Activated CD4-positive, alpha-beta T cell treated with anti-CD3 and anti-CD28 coated beads for 36 hours (primary cell): ENCODE measurements around the gene USP34. TPM values are rescaled to one million over a fixed set of nuclear protein-coding genes. Genes with fewer than 3 reads are reported as not detected.
"Not testable (repeated sequence)": the region's sequence is repeated elsewhere in the genome, so short reads cannot be mapped to it uniquely, and the experiment has no call there.

Source experiments
- ATAC-seq: fragments of 200-7000 bp; cut with Tn5 transposase; one replicate; pipeline ENCODE4 v1.10.0; 2021; ENCODE audit warnings: mild to moderate bottlenecking, moderate library complexity
- CTCF ChIA-PET: fragments of 350-600 bp; sonication (Branson Sonifier 250); formaldehyde crosslinking; loops from one replicate; lab custom pipeline; 2021; ENCODE audit warnings: antibody characterized with exemption; lab: Charles Lee
- POLR2A ChIA-PET: fragments of 350-600 bp; sonication (Branson Sonifier 250); formaldehyde crosslinking; loops from one replicate; lab custom pipeline; 2021; ENCODE audit warnings: antibody characterized with exemption, inconsistent platforms; lab: Charles Lee
- DNase-seq: peaks from one replicate; pipeline ENCODE4 v3.0.0-alpha.2; 2020
- H3K27ac Mint-ChIP-seq: one replicate; pipeline ENCODE4 v1.8.0; 2021; ENCODE audit warnings: mixed read lengths
- H3K27me3 Mint-ChIP-seq: one replicate; pipeline ENCODE4 v1.8.0; 2021; ENCODE audit warnings: mixed read lengths
- H3K36me3 Mint-ChIP-seq: one replicate; pipeline ENCODE4 v1.8.0; 2021; ENCODE audit warnings: low read depth, mixed read lengths
- H3K4me1 Mint-ChIP-seq: one replicate; pipeline ENCODE4 v1.8.0; 2021; ENCODE audit warnings: mixed read lengths
- H3K4me3 Mint-ChIP-seq: one replicate; pipeline ENCODE4 v1.8.0; 2021; ENCODE audit warnings: mild to moderate bottlenecking, moderate library complexity, mixed read lengths
- H3K9me3 Mint-ChIP-seq: one replicate; pipeline ENCODE4 v1.8.0; 2021; ENCODE audit warnings: low read depth, mixed read lengths
- intact Hi-C, 2 experiments: fragments of 100-400 bp; cut with DNase I in 1 of 2; cut with micrococcal nuclease in 1 of 2; formaldehyde crosslinking; loops; one replicate each; pipeline versions ENCODE4 v1.14.2 to v1.15.1; 2022 to 2024; cut with DNase I, micrococcal nuclease
- total RNA-seq, 2 experiments: library from RNA; stranded (reverse); gene quantifications; one replicate each; pipeline ENCODE4 v1.2.3, GENCODE V29; 2021

Gene USP34
- total RNA-seq, 2 experiments from 2014 or later: 63.7 to 67.6 TPM

- H3K36me3 Mint-ChIP-seq: peaks cover 17% of the 10 kb centered on the region
- no peak overlapping the region for H3K27ac Mint-ChIP-seq
- intact Hi-C loops: no loop called here
- H3K4me3 Mint-ChIP-seq: no peak overlapping the region
- H3K9me3 Mint-ChIP-seq: no peaks in the 10 kb centered on the region
- ChIA-PET CTCF (interaction anchor here (1.1 to 1.9 kb wide), 3 partner anchors 34 to 58 kb away, joined by 3 to 12 read pairs (median 3); no protein-coding TSS in a partner anchor), POLR2A (interaction anchor here (0.6 kb wide), 1 partner anchor 52 kb away, joined by 3 read pairs; no protein-coding TSS in a partner anchor)
- DNase-seq (no peak), ATAC-seq (no peak)
- peaks cover 72% of the 10 kb centered on the region for H3K4me1 Mint-ChIP-seq
- no peaks in the 10 kb centered on the region for H3K27me3 Mint-ChIP-seq
These were observed 10.7 kb downstream of the USP34 start for GRCh38 chr2:61460163-61460562.

DNA sequence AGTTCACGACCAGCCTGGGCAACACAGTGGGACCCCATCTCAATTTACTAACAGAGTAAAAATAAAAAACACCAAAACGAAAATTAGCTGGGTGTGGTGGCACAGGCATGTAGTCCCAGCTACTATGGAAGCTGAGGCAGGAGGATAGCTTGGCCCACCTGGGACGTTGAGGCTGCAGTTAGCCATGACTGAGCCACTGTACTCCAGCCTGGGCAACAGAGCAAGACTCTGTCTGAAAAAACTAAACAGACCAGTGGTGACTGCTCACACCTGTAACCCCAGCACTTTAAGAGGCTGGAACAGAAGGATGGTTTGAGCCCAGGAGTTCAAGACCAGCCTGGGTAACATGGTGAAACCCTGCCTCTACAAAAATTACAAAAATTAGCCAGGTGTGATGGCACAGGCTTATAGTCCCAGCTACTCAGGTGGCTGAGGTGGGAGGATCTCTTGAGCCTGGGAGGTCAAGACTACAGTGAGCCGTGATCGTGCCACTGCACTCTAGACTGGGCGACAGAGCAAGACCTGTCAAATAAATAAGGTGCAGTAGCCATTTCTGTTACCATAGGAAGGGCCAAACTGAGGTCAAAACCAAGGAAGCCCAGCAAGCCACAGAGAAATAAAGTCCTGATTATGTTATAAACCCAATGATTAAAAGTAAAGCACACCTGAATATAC is 14.0 kb downstream of the USP34 start:
- Mint-ChIP-seq H3K4me1 (peaks cover 60% of the 10 kb centered on the region), H3K27me3 (no peaks in the 10 kb centered on the region), H3K4me3 (no peak overlapping the region), H3K9me3 (no peaks in the 10 kb centered on the region), H3K36me3 (peaks cover 25% of the 10 kb centered on the region), H3K27ac (no peak overlapping the region)
- ChIA-PET CTCF (interaction anchor here (0.6 to 1.5 kb wide), 2 partner anchors 31 to 65 kb away, joined by 4 to 5 read pairs; no protein-coding TSS in a partner anchor), POLR2A (interaction anchor here (0.7 to 1.1 kb wide), 2 partner anchors 10 to 49 kb away, joined by 3 to 5 read pairs; no protein-coding TSS in a partner anchor)
- ATAC-seq (no peak), DNase-seq (no peak)
- intact Hi-C loops: no loop called here

DNA sequence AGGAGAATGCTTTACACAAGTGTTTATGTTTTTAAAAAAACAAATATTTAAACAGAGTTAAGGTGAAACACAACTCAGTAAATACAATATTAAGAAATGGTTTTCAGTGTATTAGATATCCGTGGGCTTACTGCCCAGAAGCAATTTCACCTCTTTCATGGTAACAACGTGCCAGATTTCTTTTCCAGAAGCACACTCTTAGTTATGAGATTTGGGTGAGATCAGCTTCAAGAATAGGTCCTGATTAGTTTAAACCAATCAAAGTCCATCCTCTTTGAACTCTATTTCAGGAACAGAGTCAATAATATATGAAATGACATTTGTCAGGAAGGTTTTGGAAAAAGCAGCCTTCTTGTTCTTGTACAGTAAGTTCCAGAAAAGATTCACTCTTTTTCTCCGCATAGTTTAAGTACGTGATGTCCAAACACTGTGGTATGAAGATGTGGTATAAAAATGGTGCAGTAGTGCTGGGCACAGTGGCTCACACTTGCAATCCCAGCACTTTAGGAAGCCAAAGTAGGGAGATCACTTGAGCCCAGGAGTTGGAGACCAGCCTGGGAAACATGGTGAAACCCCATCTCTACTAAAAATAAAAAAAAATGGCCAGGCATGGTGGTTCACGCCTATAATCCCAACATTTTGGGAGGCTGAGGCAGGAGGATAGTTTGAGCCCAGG is 14.7 kb downstream of the USP34 start:
- ChIA-PET POLR2A (interaction anchor here (0.7 to 1.1 kb wide), 2 partner anchors 10 to 29 kb away, joined by 3 read pairs; no protein-coding TSS in a partner anchor), CTCF (interaction anchor here (0.6 kb wide), 2 partner anchors 65 to 292 kb away, joined by 3 to 5 read pairs; no protein-coding TSS in a partner anchor)
- Mint-ChIP-seq H3K27me3 (no peaks in the 10 kb centered on the region), H3K36me3 (peaks cover 28% of the 10 kb centered on the region), H3K4me1 (peaks cover 56% of the 10 kb centered on the region), H3K27ac (peak overlapping the region; percentile 51), H3K9me3 (no peaks in the 10 kb centered on the region), H3K4me3 (no peak overlapping the region)
- intact Hi-C loops: no loop called here
- ATAC-seq (no peak), DNase-seq (no peak)

GRCh38 chr2:61454972-61455371 is 15.9 kb downstream of the USP34 start:
- intact Hi-C loops, H3K27me3 Mint-ChIP-seq, ATAC-seq, POLR2A ChIA-PET, H3K4me3 Mint-ChIP-seq, H3K27ac Mint-ChIP-seq, CTCF ChIA-PET, DNase-seq, H3K9me3 Mint-ChIP-seq: not testable (repeated sequence)
- peaks cover 31% of the 10 kb centered on the region for H3K36me3 Mint-ChIP-seq
- peaks cover 55% of the 10 kb centered on the region for H3K4me1 Mint-ChIP-seq

DNA sequence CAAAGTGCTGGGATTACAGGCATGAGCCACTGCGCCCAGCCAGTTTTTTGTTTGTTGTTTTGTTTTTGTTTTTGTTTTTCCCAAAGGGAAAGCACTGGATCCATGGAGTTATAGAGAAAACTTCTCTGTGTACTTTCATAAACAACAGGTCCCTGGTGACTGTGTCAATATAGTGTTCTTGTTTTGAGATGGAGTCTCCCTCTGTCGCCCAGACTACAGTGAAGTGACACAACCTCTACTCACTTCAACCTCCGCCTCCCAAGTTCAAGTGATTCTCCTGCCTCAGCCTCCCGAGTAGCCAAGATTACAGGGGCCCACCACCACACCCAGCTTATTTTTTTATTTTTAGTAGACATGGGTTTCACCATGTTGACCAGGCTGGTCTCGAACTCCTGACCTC is 16.5 kb downstream of the USP34 start:
- Mint-ChIP-seq H3K36me3 (peaks cover 33% of the 10 kb centered on the region), H3K4me1 (peaks cover 54% of the 10 kb centered on the region), H3K9me3 (no peaks in the 10 kb centered on the region), H3K4me3 (no peak overlapping the region), H3K27ac (peak overlapping the region; percentile 13), H3K27me3 (no peaks in the 10 kb centered on the region)
- DNase-seq (no peak), ATAC-seq (peak; percentile 62)
- ChIA-PET POLR2A (interaction anchor here (0.6 kb wide), 1 partner anchor 8 kb away, joined by 5 read pairs; no protein-coding TSS in a partner anchor), CTCF (interaction anchor here (1.2 kb wide), 1 partner anchor 16 kb away, joined by 5 read pairs; no protein-coding TSS in a partner anchor)
- intact Hi-C loops: no loop called here

- H3K4me1 Mint-ChIP-seq: peaks cover 36% of the 10 kb centered on the region
- no peak for ATAC-seq
- ChIA-PET CTCF (interaction anchor here (0.6 kb wide), 1 partner anchor 275 kb away, joined by 3 read pairs; no protein-coding TSS in a partner anchor), POLR2A (no interaction called here)
- peaks cover 28% of the 10 kb centered on the region for H3K36me3 Mint-ChIP-seq
- no peaks in the 10 kb centered on the region for H3K9me3 Mint-ChIP-seq
- H3K4me3 Mint-ChIP-seq: no peak overlapping the region
- intact Hi-C loops: no loop called here
- no peaks in the 10 kb centered on the region for H3K27me3 Mint-ChIP-seq
- DNase-seq: no peak
- no peak overlapping the region for H3K27ac Mint-ChIP-seq
These were observed 18.5 kb downstream of the USP34 start for GRCh38 chr2:61452392-61452791.

DNA sequence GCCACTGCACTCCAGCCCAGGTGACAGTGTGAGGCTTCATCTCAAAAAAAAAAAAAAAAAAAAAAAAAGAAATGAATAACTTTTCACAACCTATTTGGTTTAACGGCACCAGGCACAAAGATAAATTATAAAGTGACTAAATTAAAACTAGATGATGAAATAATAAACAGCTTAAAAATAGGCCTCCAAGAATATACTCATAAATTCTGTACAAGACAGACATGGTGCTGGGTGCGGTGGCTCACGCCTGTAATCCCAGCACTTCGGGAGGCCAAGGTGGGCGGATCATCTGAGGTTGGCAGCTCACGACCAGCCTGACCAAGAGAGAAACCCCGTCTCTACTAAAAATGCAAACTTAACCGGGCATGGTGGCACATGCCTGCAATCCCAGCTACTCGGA is 19.7 kb downstream of the USP34 start:
- H3K27ac Mint-ChIP-seq: no peak overlapping the region
- ATAC-seq (no peak), DNase-seq (no peak)
- no peaks in the 10 kb centered on the region for H3K27me3 Mint-ChIP-seq
- H3K9me3 Mint-ChIP-seq: no peaks in the 10 kb centered on the region
- ChIA-PET POLR2A (no interaction called here), CTCF (interaction anchor here (0.6 to 1.0 kb wide), 2 partner anchors 15 to 206 kb away, joined by 3 read pairs; no protein-coding TSS in a partner anchor)
- peaks cover 30% of the 10 kb centered on the region for H3K4me1 Mint-ChIP-seq
- intact Hi-C loops: no loop called here
- peaks cover 30% of the 10 kb centered on the region for H3K36me3 Mint-ChIP-seq
- no peak overlapping the region for H3K4me3 Mint-ChIP-seq

DNA sequence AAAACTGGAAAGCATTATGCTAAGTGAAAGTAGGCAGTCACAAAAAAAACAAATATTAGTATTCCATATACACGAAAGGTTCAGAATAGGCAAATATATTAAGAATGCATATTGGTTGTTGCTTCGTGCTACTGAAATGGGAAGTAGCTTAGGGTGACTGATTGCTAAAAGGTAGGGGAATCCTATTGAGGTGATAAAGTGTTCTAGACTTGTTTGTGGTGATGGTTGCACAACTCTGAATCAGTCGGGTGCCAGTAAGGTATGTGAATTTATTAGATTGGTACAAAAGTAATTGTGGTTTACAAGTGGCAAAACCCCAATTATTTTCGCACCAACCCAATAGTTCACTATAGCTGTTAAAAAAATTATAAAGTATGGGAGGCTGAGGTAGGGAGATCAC is 20.7 kb downstream of the USP34 start:
- DNase-seq: no peak
- peaks cover 27% of the 10 kb centered on the region for H3K36me3 Mint-ChIP-seq
- ATAC-seq: peak; percentile 33
- no peak overlapping the region for H3K27ac Mint-ChIP-seq
- H3K27me3 Mint-ChIP-seq: no peaks in the 10 kb centered on the region
- intact Hi-C loops: no loop called here
- ChIA-PET POLR2A (interaction anchor here (0.6 kb wide), 1 partner anchor 294 kb away, joined by 3 read pairs; no protein-coding TSS in a partner anchor), CTCF (interaction anchor here (0.8 kb wide), 1 partner anchor 67 kb away, joined by 5 read pairs; no protein-coding TSS in a partner anchor)
- H3K4me1 Mint-ChIP-seq: peaks cover 26% of the 10 kb centered on the region
- H3K4me3 Mint-ChIP-seq: no peak overlapping the region
- no peaks in the 10 kb centered on the region for H3K9me3 Mint-ChIP-seq

- no peak for ATAC-seq
- no peak for DNase-seq
- peaks cover 36% of the 10 kb centered on the region for H3K36me3 Mint-ChIP-seq
- ChIA-PET CTCF (no interaction called here), POLR2A (no interaction called here)
- no peak overlapping the region for H3K4me3 Mint-ChIP-seq
- intact Hi-C loops: no loop called here
- H3K4me1 Mint-ChIP-seq: peaks cover 34% of the 10 kb centered on the region
- no peak overlapping the region for H3K27ac Mint-ChIP-seq
- no peaks in the 10 kb centered on the region for H3K27me3 Mint-ChIP-seq
- no peaks in the 10 kb centered on the region for H3K9me3 Mint-ChIP-seq
These were observed 22.7 kb downstream of the USP34 start for GRCh38 chr2:61448229-61448628.

DNA sequence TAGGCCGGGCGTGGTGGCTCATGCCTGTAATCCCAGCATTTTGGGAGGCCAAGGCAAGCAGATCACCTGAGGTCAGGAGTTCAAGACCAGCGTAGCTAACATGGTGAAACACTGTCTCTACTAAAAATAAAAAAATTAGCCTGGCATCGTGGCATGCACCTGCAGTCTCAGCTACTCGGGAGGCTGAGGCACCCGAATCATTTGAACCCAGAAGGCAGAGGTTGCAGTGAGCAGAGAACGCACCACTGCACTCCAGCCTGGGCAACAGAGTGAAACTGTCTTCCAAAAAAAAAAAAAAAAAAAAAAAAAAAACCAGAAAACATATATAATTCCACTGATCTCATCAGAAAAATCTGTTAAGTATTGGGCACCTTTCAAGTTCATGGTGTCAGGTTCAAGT is 23.9 kb downstream of the USP34 start:
- H3K4me3 Mint-ChIP-seq, H3K27ac Mint-ChIP-seq, H3K27me3 Mint-ChIP-seq, ATAC-seq, DNase-seq, H3K9me3 Mint-ChIP-seq, intact Hi-C loops: not testable (repeated sequence)
- Mint-ChIP-seq H3K36me3 (peaks cover 33% of the 10 kb centered on the region), H3K4me1 (peaks cover 43% of the 10 kb centered on the region)
- ChIA-PET CTCF (interaction anchor here (0.6 to 1.8 kb wide), 5 partner anchors 10 to 408 kb away, joined by 3 to 8 read pairs (median 4); no protein-coding TSS in a partner anchor), POLR2A (interaction anchor here (0.6 to 1.1 kb wide), 2 partner anchors 7 to 9 kb away, joined by 3 to 5 read pairs; no protein-coding TSS in a partner anchor)

DNA sequence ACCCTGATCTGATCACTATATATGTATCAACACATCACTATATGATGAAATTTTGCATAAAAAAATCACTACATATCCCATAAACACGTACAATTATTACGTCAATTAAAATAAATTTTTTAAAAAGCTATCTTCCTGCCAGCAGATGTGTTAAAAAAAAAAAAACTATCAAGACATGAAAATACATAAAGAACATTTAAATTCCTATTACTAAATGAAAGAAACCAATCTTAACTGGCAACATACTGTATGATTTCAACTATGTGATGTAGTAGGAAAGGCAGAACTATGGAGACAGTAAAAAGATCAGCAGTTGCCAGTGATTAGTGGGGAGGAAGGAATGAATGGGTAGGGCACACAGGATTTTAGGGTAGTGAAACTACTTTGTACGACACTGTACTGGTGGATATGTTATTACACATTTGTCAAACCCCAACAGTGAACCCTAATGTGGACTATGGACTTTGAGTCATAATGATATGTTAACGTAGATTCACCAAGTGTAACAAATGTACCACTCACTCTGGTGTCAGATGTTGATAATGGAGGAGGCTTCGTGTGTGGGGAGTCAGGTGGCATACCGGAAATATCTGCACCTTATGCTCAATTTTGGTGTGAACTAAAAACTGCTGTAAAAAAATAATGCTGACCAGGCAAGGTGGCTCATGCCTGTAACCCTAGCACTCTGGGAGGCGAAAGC is 27.4 kb downstream of the USP34 start:
- POLR2A ChIA-PET: no interaction called here
- H3K27ac Mint-ChIP-seq: no peak overlapping the region

More for the DNA sequence above, 27.4 kb downstream of the USP34 start:
- H3K9me3 Mint-ChIP-seq: peaks cover 3% of the 10 kb centered on the region
- peaks cover 51% of the 10 kb centered on the region for H3K4me1 Mint-ChIP-seq
- ATAC-seq (peak; percentile 86), DNase-seq (no peak)
- no peak overlapping the region for H3K4me3 Mint-ChIP-seq
- H3K27me3 Mint-ChIP-seq: no peaks in the 10 kb centered on the region
- intact Hi-C loops: no loop called here
- CTCF ChIA-PET: interaction anchor here (0.9 to 1.5 kb wide), 3 partner anchors 10 to 22 kb away, joined by 3 to 6 read pairs (median 4); no protein-coding TSS in a partner anchor
- H3K36me3 Mint-ChIP-seq: peaks cover 31% of the 10 kb centered on the region
